GM21515 (cell line): ENCODE data around the gene ADAMTS2.

Experiments used
- ATAC-seq: cut with Tn5 transposase; IDR thresholded peaks from one replicate; pipeline ENCODE4 v1.9.1; 2021; ENCODE audit not compliant: unreplicated experiment

ADAMTS2 gene

DNA sequence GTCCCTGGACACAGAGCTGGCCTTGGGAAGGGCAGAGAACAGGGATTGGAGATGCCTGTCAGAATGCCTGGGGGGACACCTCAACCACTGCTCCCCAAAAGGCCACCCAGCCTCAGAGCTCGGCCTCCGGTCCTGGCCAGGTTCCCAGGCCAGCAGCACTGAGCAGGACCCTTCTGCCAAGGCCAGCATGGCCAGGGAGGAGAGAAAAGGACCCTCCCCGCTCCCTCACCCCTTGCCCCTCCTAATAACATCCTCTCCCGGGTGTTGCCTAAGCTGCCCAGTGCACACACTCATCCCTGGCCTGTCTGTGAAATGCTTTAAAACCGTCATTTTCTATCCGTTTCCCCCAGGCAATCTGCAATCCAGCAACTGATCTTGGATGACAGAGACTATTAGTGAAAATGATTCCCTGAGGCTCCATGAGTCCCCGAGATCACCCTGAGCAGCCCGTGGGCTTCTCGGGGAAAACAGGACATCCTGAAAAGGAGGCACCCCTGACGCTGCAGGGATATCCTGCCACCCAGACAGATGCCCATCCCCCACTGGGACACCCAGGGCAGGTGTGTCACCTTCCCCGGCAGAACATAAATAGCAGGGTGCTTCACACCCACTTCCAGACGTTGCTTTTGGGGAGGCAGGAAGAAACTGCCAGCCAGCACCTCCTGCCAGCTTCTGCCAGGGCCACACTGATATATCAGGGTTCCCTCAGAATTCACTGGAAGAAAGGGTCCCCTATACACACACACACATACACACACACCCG is 75.3 kb downstream of the ADAMTS2 start:
- no peak for ATAC-seq

GRCh38 chr5:179268966-179269693 is 76.1 kb downstream of the ADAMTS2 start:
- ATAC-seq, result no peak

- no peak for ATAC-seq
These were observed 76.8 kb downstream of the ADAMTS2 start for GRCh38 chr5:179268399-179268952.

GRCh38 chr5:179267671-179268083 is 77.6 kb downstream of the ADAMTS2 start:
- ATAC-seq, result no peak

DNA sequence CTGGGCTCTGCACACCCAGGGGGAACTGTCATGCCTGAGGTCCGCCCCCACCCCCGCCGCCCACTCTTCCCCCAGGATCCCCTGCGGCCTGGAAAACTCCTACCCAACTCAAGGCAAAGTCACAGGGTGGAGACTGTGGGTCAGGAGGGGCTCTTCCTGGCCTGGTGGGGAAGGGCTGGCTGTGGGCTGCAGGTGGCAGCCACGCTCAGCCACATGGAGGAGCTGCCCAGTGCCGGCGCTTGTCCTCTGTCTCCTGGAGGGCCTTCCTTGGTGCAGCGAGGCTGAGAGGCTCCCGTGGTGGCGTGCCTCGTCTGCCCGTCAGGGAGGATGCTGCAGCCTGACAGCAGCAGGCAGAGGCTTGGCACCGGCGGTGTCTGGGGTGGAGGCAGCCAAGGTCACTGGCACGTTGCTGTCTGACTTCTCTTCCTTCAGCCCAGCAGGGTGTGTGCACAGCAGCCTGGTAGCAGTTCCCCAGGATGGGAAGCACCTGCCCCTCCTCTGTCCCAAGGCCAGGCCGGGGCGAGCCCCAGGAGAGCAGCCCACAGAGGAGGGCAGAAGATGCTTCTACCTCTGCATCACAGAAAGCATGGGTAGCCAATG is 78.1 kb downstream of the ADAMTS2 start:
- no peak for ATAC-seq

DNA sequence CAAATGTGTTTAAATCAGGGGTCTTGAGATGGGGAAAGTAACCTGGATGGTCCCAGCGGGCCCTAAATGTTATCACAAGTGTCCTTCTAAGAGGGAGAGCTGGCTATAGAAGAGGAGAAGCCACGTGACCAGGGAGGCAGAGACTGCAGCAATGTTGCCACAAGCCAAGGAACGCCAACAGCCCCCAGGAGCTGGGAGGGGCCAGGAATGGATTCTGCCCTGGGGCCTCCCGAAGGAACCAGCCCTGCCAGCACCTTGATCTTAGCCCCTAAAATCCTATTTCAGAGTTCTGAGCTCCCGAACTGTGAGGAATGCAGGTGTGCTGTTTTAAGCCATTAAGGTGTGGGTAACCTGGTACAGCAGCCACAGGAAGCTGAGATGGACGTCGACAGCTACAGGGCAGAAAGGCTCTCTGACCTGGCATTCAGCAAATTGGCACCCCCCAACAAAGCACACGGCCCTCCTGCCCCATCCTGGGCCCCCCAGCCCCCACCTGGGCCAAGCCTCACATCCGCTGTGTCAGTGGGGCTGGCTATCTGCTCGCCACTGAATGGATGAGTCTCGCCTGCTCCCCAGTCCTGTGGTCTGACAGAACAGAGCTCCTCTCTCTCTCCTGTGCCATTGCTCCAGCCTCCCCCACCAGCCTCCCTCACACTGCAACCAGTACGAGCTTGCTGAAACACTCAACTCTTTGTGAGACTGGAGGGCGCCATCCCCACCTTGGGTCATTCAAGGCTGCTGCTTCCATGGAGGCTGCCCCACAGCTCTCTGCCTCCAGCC is 78.8 kb downstream of the ADAMTS2 start:
- ATAC-seq, result no peak

DNA sequence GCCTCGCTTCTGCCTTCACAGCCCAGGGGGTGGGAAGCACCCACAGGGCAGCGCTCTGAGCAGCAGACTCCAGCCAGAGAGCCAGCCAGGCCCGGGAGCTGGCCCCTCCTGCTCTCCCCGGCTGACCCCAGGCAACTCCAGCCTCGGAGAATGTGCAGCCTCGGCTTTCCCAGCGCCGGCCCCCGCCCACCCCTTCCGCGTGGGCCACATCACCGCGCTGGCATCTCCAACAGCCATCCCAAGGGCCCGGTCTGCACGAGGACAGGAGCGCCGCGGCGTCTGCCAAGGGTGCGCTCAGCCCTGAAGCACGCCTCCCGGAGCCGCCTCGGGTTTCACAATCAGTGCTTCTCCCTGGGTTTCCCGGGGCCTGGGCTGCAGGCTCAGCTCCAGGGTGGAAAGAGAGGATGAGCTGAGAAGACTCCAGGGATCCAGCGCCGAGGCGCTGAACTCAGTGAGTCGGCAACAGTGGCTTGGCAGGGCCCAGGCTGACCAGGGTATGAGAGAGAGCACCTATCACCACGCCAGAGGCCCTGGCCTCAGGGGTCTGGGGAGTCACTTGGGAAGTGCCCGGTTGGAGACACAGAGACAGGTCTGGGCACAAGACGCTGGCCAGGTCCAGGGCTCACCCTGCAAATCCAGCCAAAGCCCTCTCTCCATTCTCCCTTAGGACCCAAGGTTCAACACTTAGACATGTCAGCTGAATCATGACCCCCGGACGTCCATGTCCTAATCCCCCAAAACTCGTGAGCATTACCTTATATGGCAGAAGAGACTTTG is 79.6 kb downstream of the ADAMTS2 start:
- ATAC-seq, result no peak

DNA sequence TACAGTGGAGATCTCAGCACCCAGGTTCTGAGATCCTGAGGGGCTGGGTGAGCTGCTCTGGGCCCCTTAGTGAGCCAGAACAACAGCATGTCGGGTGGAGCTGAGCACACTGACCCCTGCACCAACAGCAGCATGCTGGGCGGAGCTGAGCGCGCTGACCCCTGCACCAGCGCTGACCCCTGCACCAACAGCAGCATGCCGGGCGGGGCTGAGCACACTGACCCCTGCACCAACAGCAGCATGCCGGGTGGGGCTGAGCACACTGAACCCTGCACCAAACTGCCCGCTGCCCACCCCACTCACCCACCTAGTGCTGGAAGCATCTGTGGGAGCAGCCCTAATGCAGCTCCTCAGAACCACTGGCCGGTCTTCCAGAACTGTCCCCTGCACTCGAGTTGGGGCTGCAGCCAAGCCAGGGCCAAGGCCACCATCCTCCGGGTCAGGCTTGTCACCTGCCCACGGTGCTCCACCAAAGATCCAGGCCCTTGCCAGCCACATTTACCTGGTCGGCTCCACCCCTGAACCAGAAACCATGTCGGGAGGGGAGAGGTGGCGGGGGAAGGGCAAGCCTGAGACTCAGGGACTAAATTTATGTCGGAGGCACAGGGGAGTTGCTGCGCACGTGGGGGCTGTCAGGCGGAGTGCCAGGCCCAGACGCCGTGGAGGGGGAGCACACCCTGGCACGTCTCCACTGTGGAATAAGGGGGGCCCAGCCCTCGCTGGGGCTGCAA is 80.3 kb downstream of the ADAMTS2 start:
- ATAC-seq, result no peak

- ATAC-seq, result no peak
These were observed 81.0 kb downstream of the ADAMTS2 start for GRCh38 chr5:179264053-179264782.

- no peak for ATAC-seq
These were observed 81.7 kb downstream of the ADAMTS2 start for GRCh38 chr5:179263391-179264052.

DNA sequence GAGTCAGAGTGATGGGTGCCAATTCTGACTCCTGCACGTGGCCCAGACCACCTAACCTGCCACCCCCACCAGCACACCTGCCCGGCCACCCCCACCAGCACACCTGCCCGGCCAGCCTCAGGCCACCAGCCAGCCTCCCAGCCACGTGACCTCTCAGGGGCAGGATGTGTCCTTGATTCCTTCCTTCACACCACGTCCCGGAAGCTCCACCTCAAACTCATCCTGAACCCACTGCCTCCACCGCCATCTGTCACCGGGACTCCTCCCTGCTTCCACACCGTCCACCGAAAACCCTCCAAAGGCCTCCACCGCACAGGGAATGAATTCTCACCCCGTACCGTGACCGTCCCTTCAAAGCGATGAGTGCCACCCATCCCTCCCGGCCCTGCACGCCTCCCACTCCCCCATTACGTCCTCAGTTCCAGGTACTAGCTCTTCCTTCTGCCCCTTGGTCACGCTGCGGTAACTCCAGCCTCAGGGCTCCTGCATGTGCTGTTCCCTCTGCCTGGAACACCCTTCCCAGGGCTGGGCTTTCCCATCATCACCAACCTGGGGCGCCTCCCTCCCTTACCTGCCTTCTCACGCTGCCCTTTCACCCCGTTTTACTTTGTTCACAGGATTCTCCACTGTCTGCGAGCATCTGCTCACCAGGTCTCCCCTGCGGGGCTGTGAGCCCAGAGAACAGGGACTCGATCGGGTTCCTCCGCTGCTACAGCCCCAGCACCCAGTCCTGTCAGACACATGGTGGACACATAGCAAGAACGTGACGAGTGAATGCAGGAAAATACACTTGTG is 82.9 kb downstream of the ADAMTS2 start:
- no peak for ATAC-seq

- ATAC-seq, result no peak
These were observed 83.7 kb downstream of the ADAMTS2 start for GRCh38 chr5:179261301-179262125.

DNA sequence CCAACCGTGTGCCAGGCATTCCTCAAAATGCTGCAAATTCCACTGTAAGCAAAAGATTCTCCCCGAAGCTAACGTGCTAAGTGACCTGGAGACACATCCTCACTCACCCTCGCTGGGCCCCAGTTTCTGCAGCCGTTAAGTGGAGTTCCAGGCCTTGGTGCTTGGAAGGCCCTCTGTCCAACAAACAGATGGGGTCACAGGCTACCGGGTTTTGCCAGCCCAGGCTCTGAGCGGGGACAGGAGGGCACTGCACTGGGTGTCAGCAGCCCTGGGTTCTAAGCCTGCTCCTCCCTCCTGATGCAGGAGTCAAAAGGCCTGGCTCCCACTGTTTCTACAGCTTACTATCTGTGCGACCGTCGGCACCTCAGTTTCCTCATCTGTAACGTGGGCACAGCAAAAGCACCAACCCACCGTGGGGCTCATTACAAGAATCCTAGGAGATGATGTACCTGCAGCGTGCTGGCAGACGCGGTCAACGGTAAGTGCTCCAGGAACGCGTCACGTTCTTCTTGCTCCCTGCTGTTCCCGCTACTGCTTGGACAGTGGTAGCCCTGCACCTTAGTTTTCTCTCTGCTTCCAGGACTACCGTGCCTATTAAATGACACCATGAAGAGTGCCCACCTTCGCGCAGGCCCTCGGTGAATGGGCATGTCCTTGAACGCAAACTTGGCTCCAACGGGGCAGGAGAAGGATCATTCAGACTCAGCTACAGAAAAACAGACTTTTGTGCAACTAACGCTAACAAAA is 84.8 kb downstream of the ADAMTS2 start:
- no peak for ATAC-seq

GRCh38 chr5:179259731-179260323 is 85.4 kb downstream of the ADAMTS2 start:
- no peak for ATAC-seq

GRCh38 chr5:179258922-179259730 is 86.1 kb downstream of the ADAMTS2 start:
- no peak for ATAC-seq
